CD4-positive, alpha-beta T cell treated with Interferon gamma for 1 hour (primary cell): Measurements from ENCODE around the gene MYH2.
"Not testable (repeated sequence)": the region's sequence is repeated elsewhere in the genome, so short reads cannot be mapped to it uniquely, and the experiment has no call there.

Source experiments
- DNase-seq: peaks from one replicate; pipeline ENCODE4 v3.0.0-alpha.2; 2020

Gene MYH2

GRCh38 chr17:10549096-10549842 lies at the start of gene MYH2:
MYH2 (minus strand) TSS chr17:10549658; CDS start chr17:10547920, 1,738 bp downstream.
- no peak for DNase-seq

DNA sequence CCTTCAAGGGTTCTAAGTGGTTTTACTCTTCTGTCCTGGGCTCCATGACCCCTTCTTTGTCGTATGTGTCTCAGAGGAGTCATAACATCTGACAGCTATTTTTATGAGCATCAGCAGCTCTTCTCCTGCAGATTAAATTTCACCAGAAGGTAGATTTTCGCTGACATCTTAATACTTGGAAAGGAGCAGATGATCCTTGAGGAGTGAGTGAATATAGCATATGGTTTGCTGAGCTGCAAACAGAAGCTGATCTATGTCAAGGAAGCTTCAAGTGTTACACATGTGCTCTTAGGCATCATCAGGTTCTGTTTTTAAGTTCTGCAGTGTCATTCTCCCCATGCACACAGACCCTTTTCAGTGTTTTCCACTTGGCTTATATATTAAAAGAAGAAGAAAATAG lies 49.2 kb upstream of the MYH2 start:
- DNase-seq: no peak

GRCh38 chr17:10589553-10590145 lies 40.2 kb upstream of the MYH2 start:
- no peak for DNase-seq

DNA sequence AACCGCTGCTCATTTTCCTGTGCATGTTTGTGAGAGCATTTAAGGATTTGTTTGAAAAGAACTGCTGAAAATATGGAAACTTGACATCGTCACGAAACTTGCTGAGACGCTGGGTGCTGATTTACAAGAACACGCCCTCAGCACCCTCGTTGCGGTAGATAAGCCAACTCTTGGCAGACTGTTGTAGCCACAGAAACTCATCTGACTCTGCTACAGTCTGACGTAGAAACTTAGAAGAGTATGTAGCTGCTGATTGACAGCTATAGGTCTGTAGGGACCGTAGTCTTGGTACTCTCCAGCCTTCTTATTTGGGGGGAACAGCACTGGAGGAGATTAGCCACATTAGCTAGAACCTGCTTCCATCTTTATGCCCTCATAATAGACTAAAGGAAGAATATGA lies 36.1 kb upstream of the MYH2 start:
- no peak for DNase-seq

DNA sequence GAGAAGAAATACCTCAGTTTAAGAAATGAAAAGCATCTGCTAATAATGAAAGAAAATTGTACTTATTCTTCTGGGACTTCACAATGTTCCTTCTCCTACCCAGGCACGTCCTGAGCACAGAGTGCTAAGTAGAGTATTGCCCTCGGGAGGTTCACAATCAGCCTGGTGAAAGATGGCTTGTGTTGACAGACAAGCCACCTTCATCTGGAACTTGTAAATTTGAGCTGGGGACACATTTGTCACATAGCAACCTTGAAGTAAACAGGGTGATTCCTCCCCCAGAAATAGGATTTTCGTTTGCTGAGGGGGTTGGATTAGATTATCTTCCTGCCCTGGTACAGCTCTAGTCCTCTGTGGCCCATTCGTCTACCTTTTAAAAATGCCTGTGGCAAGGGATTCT lies 34.4 kb upstream of the MYH2 start:
- no peak for DNase-seq

DNA sequence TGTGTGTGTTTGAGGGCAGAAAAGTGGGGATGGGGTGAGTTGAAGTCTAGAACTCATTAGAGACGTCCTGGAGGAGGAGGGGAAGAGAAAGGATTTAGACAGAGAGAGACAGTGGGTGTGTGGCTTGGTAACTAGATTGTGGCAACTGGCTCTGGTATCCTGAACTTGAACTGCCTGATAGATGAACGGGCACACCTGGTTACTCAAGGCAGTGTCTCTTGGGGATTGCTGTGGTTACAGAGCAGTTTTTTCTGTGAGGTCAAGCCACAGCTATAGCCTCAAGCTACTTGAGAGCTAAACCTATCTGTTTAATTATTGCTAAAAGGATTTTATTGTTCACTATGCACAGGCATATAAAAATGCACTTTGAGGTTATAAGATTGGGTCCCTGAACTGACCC lies 29.8 kb upstream of the MYH2 start:
- DNase-seq: no peak

DNA sequence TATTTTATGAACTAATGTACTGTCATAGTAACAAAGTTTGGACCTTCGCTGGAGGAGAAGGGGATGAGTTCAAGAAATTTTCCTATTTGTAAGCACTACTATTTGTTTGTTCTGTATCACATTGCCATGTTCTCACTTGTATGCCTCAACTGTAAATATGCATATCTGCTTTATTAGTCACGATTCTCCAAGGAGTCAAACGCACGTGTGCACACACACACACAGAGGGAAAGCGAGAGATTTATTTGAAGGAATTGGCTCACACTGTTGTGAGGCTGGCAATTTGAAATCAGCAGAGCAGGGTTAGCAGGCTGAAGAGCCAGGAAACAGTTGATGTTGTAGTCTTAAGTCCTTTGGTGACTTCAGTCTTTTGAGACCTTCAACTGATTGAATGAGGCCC lies 24.9 kb upstream of the MYH2 start:
- no peak for DNase-seq

DNA sequence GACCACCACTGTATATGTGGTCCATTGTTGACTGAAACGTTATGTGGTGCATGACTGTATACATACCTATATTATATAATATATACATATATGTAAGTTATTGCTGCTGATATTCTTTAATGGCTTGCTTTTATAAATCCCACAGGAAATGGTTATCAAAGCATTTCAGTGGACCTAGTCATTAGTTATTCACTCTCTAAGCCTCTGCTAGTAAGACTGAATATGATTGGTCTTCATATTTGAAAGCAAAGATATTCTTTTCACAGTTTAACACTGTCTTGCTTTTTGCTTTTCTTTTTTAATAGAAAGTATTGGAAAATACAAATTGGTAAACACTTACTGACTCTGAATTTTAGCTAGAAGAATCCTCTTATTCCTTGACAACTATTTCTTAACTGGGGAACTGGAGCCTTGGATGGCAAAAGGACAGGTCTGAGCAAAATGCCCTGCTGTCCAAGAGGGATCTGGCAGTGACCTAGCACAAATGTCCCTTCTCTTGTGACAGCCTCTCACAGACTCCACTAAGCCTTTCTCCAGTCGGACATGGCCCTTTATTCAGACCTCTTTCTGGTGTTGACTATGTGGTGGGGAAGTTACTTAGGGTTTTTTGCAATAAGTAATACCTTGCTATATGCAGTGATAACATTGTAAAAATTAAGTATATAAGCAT lies 14.7 kb upstream of the MYH2 start:
- DNase-seq: no peak

- DNase-seq: no peak
These were observed 8.6 kb upstream of the MYH2 start for GRCh38 chr17:10558049-10558448.

- no peak for DNase-seq
These were observed 8.0 kb upstream of the MYH2 start for GRCh38 chr17:10557422-10557821.

DNA sequence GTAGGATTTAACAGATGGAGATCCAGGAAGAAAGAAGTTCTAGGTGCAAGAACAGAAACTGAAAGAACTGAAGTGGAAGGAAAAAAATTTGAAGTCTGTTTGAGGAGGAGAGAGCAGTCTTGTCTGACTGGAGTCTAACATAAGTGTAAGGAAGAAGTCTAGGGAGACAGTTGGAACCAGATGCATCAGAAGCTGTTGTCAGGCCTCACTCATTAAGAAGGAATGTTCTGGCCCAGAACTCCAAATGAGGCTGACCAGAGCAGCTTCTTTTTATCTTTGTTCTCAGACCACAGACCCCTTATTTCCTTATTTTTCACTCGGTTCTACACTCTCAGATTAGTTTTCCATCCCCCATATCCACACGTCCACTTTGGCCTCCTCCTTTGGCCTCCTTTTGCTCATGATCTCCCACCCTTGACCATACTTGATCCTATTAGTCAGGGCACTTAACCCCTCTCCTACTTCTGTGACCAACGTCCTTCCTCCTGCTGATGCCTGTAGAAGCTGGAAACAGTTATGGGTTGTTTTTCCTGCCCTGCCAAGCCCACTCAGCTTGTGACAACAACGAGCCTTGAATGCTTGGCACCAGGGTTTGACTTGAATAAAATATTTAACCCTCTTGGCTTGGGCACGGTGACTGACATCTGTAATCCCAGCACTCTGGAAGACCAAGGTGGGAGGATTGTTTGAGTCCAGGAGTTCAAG lies 7.0 kb upstream of the MYH2 start:
- DNase-seq: no peak

GRCh38 chr17:10550014-10550413 lies 556 bp upstream of the MYH2 start:
- no peak for DNase-seq

GRCh38 chr17:10547351-10547750 lies 2.1 kb downstream of the MYH2 start:
- DNase-seq: no peak

GRCh38 chr17:10543486-10543885 lies 6.0 kb downstream of the MYH2 start:
- not testable (repeated sequence) for DNase-seq

GRCh38 chr17:10541179-10541578 lies 8.3 kb downstream of the MYH2 start:
- DNase-seq: not testable (repeated sequence)

DNA sequence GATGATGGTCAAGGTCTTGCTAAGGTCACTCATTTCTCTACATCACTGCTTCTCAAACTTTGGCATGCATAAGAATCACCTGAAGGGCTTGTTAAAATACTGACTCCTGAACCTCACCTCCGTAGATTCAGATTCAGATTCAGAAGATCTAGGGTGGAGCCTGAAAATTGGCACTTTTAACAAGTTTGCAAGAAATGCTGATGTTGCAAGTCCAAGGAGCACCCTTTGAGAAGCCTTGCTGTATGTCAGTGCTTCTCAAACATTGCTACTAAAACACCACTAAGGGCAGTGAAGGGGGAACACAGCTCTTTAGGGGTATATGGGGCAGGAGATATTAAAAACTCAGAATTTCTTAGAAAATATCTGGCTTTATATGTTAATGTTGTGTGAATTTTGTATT lies 17.4 kb downstream of the MYH2 start:
- DNase-seq: no peak

GRCh38 chr17:10527419-10527818 lies 22.0 kb downstream of the MYH2 start:
- DNase-seq: no peak

DNA sequence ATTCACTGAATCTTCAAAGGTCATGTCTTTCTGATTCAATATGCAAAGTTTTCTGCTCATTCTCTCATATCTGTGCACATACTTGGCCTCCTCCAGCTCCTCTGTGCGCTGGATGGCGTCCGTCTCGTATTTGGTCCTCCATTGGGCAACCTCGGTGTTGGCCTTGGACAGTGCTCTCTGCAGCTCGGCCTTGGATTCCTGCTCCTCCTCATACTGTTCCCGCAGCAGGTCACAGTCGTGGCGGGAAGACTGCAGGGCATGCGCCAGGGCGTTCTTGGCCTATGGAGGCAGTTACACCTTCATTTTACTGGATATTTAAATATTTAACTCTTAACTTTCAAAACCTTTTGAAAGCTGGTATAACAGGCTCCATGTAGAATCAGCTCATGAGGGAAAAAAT lies 22.9 kb downstream of the MYH2 start:
- no peak for DNase-seq

DNA sequence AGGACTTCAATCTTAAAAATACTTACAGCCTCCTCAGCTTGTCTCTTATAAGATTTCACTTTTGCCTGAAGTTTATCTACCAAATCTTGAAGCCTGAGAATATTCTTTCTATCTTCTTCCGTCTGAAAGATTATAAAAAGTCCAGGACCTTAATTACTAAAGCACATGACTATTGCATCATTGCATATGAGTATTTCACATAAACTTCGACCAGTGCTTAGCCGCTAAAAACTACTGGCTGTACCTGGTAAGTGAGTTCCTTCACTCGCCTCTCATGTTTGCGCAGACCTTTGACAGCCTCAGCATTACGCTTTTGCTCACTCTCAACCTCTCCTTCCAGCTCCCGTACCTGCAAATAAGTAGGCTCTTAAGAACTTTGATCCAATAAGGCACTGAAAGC lies 26.4 kb downstream of the MYH2 start:
- no peak for DNase-seq

- DNase-seq: no peak
These were observed 27.5 kb downstream of the MYH2 start for GRCh38 chr17:10521949-10522348.

GRCh38 chr17:10518271-10519037 lies 31.0 kb downstream of the MYH2 start, which contains the start of gene MYH1:
MYH1 (minus strand) TSS chr17:10518542; CDS start chr17:10516642, 1,900 bp downstream.
- DNase-seq: no peak

- no peak for DNase-seq
These were observed 32.8 kb downstream of the MYH2 start for GRCh38 chr17:10516638-10517037.

GRCh38 chr17:10516065-10516464 lies 33.4 kb downstream of the MYH2 start:
- DNase-seq: no peak
